Esophagus muscularis mucosa (tissue), 4 donors: ENCODE results near the gene POLR2B.
A peak's percentile ranks its signal among the peaks of the same experiment; 100 is the strongest.

Experiments
- EP300 ChIP-seq: sonication (generic); formaldehyde crosslinking; IDR thresholded peaks from one replicate; pipeline ENCODE4 v1.6.1; 2017; ENCODE audit warnings: antibody characterized with exemption
- POLR2A ChIP-seq: fragments of 450-650 bp; IDR thresholded peaks from one replicate; pipeline ENCODE4 v1.6.1; 2017; ENCODE audit warnings: antibody characterized with exemption, moderate library complexity, mild to moderate bottlenecking, low read depth
- POLR2AphosphoS5 ChIP-seq, 2 donors: sonication (generic); formaldehyde crosslinking; IDR thresholded peaks; one replicate each; pipeline ENCODE4 v1.6.1; 2017; ENCODE audit warnings: antibody characterized with exemption in 2 of 2
- TF ChIP-seq, protein P1 (sequence below), 3 experiments: fragments of 200-600 bp in 2 of 3; fragments of 450-650 bp in 1 of 3; sonication (generic) in 2 of 3; IDR thresholded peaks; one replicate each; pipeline ENCODE4 v1.5.1; 2017 to 2019; ENCODE audit warnings: antibody characterized with exemption in 3 of 3, mild to moderate bottlenecking in 2 of 3, moderate library complexity in 1 of 3

GRCh38 chr4:56977321-56978012 lies 1.2 kb upstream of the POLR2B start, which contains the start of gene NOA1:
- TF ChIP-seq, protein P1, sequence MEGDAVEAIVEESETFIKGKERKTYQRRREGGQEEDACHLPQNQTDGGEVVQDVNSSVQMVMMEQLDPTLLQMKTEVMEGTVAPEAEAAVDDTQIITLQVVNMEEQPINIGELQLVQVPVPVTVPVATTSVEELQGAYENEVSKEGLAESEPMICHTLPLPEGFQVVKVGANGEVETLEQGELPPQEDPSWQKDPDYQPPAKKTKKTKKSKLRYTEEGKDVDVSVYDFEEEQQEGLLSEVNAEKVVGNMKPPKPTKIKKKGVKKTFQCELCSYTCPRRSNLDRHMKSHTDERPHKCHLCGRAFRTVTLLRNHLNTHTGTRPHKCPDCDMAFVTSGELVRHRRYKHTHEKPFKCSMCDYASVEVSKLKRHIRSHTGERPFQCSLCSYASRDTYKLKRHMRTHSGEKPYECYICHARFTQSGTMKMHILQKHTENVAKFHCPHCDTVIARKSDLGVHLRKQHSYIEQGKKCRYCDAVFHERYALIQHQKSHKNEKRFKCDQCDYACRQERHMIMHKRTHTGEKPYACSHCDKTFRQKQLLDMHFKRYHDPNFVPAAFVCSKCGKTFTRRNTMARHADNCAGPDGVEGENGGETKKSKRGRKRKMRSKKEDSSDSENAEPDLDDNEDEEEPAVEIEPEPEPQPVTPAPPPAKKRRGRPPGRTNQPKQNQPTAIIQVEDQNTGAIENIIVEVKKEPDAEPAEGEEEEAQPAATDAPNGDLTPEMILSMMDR (IDR thresholded peaks at IDR 0.05), result no peak
- no peak for TF ChIP-seq POLR2A
- TF ChIP-seq POLR2AphosphoS5 (IDR thresholded peaks at IDR 0.05), result peak; percentile 93 to 97
- TF ChIP-seq EP300, result no peak
